ENCODE measurements around the gene SRCAP. TPM values are rescaled to one million over a fixed set of nuclear protein-coding genes. Genes with fewer than 3 reads are reported as not detected.
A peak's percentile ranks its signal among the peaks of the same experiment; 100 is the strongest.

Gene SRCAP
- total and polyA plus RNA-seq, 7 donors: 2.4 to 39.1 (median 14.3) TPM

DNA sequence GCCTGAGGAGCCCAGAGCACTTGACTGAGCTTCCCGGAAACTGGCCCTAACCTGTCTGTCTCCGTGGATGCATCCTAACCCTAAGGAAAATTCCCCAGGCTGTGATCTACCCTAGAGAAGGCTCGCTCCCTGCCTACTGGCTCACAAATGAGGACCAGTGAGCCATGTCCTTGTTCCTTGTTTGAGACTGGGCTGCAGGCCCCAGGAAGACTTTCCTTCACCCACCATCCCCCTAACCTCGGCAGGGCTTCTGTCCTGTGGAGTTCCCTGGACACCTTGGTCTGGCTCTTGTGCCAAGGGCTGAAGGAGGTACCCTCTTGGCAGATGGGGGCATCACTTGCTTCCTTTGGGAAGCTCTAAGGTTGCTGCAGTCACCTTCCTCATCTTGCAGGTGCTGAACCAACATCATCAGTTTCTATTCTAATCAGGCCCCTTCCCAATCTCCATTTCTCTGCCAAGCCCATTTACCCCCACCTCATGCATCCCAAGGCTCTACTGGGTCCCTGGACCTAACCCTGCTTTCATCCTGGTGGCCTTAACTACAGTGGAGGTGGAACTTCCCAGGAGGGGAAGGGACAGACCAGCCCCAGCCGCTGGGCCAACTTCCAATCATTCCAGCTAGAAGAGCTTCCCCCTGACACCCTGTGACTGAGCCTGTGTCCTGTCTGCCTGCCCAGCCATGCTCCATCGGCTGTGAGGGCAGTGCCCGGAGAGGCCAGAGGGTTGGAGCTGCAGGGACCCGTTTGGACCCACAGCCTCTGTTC is 75.6 kb downstream of the SRCAP start:
- WGBS, 2 donors: 58 to 66% methylated on average over 8 of the region's 8 CpGs
- H3K36me3 ChIP-seq: peaks cover 24 to 49% (median 42%) of the 10 kb centered on the region in 4 donors
- TF ChIP-seq EP300 (IDR thresholded peaks at IDR 0.05): no peak
- no peak for TF ChIP-seq POLR2A (IDR thresholded peaks at IDR 0.05)
- no peak for TF ChIP-seq POLR2AphosphoS5 (IDR thresholded peaks at IDR 0.05)
- TF ChIP-seq, protein P1, sequence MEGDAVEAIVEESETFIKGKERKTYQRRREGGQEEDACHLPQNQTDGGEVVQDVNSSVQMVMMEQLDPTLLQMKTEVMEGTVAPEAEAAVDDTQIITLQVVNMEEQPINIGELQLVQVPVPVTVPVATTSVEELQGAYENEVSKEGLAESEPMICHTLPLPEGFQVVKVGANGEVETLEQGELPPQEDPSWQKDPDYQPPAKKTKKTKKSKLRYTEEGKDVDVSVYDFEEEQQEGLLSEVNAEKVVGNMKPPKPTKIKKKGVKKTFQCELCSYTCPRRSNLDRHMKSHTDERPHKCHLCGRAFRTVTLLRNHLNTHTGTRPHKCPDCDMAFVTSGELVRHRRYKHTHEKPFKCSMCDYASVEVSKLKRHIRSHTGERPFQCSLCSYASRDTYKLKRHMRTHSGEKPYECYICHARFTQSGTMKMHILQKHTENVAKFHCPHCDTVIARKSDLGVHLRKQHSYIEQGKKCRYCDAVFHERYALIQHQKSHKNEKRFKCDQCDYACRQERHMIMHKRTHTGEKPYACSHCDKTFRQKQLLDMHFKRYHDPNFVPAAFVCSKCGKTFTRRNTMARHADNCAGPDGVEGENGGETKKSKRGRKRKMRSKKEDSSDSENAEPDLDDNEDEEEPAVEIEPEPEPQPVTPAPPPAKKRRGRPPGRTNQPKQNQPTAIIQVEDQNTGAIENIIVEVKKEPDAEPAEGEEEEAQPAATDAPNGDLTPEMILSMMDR (IDR thresholded peaks at IDR 0.05): no peak
- no peaks in the 10 kb centered on the region for H3K27me3 ChIP-seq
- H3K4me3 ChIP-seq: peak overlapping the region; percentile 59 to 84 (median 67)
- H3K4me1 ChIP-seq: peaks cover 0 to 28% (median 23%) of the 10 kb centered on the region in 4 donors
- no peak for DNase-seq
- no peaks in the 10 kb centered on the region for H3K9me3 ChIP-seq
- intact Hi-C loops (cut with DNase I): no loop called here
- peak overlapping the region; percentile 87 to 91 (median 90) for H3K27ac ChIP-seq

DNA sequence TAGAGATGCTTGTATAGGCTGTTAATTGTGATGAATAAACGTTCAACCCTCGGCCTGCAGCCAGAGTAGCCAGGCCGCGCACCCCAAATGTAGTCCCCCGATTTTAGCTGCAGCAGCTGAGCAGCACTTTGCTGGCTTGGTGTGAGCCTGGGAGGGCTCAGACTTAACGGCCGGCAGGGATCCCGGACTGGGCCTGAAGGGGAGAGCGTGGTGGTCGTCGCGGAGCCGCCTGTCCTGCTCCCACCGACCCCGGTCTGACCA is 76.1 kb downstream of the SRCAP start:
- no peaks in the 10 kb centered on the region for H3K27me3 ChIP-seq
- H3K4me1 ChIP-seq: peaks cover 0 to 28% (median 23%) of the 10 kb centered on the region in 4 donors
- H3K36me3 ChIP-seq: peaks cover 21 to 44% (median 37%) of the 10 kb centered on the region in 4 donors
- no peak for DNase-seq
- no peaks in the 10 kb centered on the region for H3K9me3 ChIP-seq
- no peak for TF ChIP-seq POLR2AphosphoS5 (IDR thresholded peaks at IDR 0.05)
- TF ChIP-seq, protein P1 (IDR thresholded peaks at IDR 0.05): no peak
- TF ChIP-seq EP300 (IDR thresholded peaks at IDR 0.05): no peak
- TF ChIP-seq POLR2A (IDR thresholded peaks at IDR 0.05): no peak
- H3K4me3 ChIP-seq: peak overlapping the region; percentile 59 to 84 (median 67)
- intact Hi-C loops (cut with DNase I): no loop called here
- 11 to 16% methylated on average over 15 of the region's 15 CpGs for WGBS, 2 donors
- peak overlapping the region; percentile 87 to 91 (median 90) for H3K27ac ChIP-seq

DNA sequence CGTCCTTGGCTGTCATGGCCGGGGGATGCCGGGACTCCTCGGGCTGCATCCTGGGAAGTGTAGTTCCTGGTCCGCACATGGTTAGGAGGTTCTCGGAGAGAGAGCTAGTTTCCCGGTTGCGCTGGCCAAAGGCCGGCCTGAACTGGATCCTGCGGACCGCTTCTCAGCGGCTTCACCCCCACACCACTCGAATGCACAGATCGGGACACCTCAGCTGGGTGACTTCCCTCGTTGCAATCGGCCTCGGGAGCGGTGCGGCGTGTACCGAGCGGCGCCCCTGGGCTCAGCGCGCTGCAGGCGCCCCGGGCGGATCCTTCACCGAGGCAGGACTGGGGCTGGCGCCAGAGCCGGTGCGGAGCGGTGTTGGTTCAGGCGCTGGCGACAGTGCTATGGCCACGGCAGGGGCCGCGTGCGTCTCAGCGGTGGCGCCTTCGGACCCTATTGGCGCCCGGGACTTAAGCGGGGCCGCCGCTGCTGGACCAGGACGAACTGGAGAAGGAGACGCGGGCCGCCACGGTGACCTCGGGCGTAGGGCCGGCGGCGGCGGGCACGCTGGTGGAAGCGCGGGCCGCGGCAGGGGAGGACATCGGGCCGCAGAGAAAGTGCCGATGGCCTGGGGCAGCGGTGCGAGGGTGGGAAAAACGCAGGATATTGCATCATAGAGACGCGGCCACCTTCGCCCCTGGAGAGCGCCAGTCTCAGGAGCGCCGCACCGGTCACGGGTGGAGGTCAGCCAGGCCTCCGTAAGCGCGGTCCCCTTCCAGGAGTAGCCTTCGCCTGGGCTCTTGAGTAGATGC is 76.6 kb downstream of the SRCAP start:
- TF ChIP-seq, protein P1 (IDR thresholded peaks at IDR 0.05): no peak
- TF ChIP-seq POLR2AphosphoS5 (IDR thresholded peaks at IDR 0.05): peak; percentile 50 to 83 (median 76)
- TF ChIP-seq POLR2A (IDR thresholded peaks at IDR 0.05): peak in 1 of 2 donors; percentile 11
- no peak for TF ChIP-seq EP300 (IDR thresholded peaks at IDR 0.05)
- 0% methylated on average over 81 of the region's 81 CpGs for WGBS, 2 donors
- DNase-seq: peak; percentile 91
- Histone ChIP-seq H3K36me3 (peaks cover 16 to 39% (median 32%) of the 10 kb centered on the region in 4 donors), H3K4me3 (peak overlapping the region; percentile 59 to 84 (median 67)), H3K27ac (peak overlapping the region; percentile 87 to 91 (median 90)), H3K9me3 (no peaks in the 10 kb centered on the region), H3K4me1 (peaks cover 0 to 28% (median 23%) of the 10 kb centered on the region in 4 donors), H3K27me3 (no peaks in the 10 kb centered on the region)
- intact Hi-C loops (cut with DNase I): no loop called here

DNA sequence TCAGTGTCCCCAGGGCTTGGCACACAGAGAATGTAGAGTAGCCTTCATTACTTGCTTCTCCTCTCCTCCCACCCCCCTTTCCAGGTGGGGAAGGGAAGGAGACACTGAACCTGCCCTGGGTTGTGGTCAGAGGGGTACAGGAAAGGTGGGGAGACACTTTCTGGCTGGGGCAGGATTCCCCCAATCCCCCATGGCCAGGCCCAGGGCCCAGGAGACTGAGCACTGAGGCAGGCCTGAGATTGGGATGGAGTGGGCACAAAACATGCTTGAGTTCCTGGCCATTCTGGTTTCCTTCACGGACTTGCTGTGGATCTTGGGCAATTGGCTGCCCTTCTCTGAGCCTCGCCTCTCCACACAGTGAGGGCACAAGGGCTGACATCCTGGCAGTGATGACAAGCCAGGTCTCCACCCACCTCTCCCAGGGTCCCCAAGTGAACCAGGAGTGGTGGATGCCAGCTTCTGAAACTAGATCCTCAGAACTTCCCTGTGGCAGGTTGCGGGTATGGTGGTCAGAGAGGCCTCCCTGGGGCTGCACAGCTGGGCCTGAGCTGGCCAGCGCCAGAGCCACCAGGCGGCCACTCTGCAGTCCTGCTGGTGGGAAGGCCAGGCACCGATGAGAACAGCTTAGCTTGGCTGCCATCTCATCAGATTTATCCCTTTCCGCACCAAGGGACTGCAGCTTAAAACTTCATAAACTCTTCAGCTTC is 78.8 kb downstream of the SRCAP start:
- no peak for TF ChIP-seq EP300 (IDR thresholded peaks at IDR 0.05)
- peak in 1 of 4 donors; percentile 7 for TF ChIP-seq POLR2AphosphoS5 (IDR thresholded peaks at IDR 0.05)
- no peaks in the 10 kb centered on the region for H3K27me3 ChIP-seq
- H3K4me1 ChIP-seq: peaks cover 0 to 28% (median 23%) of the 10 kb centered on the region in 4 donors
- H3K36me3 ChIP-seq: peaks cover 15 to 33% (median 24%) of the 10 kb centered on the region in 4 donors
- no peak for DNase-seq
- H3K4me3 ChIP-seq: no peak overlapping the region
- WGBS, 2 donors: 85 to 93% methylated on average over 7 of the region's 7 CpGs
- no peaks in the 10 kb centered on the region for H3K9me3 ChIP-seq
- intact Hi-C loops (cut with DNase I): no loop called here
- H3K27ac ChIP-seq: peak overlapping the region in 3 of 4 donors; percentile 26 to 91 (median 87)

All from sigmoid colon (tissue), 7 donors.